ENCODE results near the gene KIF21A.
A peak's percentile ranks its signal among the peaks of the same experiment; 100 is the strongest.
"Not testable (repeated sequence)": the region's sequence is repeated elsewhere in the genome, so short reads cannot be mapped to it uniquely, and the experiment has no call there.

KIF21A gene

GRCh38 chr12:39476894-39477293, 34.0 kb upstream of the KIF21A start:
- H3K4me2 ChIP-seq (ENCODE audit: low read length): no peak overlapping the region
- no peaks in the 10 kb centered on the region for H3K9me3 ChIP-seq (ENCODE audit: insufficient read depth, low read length)
- H2AFZ ChIP-seq (ENCODE audit: low read depth, low read length): no peak overlapping the region
- no peaks in the 10 kb centered on the region for H3K27me3 ChIP-seq (ENCODE audit: low read depth, low read length)
- TF ChIP-seq EZH2phosphoT487 (IDR thresholded peaks at IDR 0.05; ENCODE audit: low read depth) (no peak), CTCF (IDR thresholded peaks at IDR 0.05; ENCODE audit: low read depth, low read length) (no peak)
- no peak overlapping the region for H3K27ac ChIP-seq (ENCODE audit: low read length)
- H3K36me3 ChIP-seq (replicated peaks; ENCODE audit: low read depth, low read length): no peaks in the 10 kb centered on the region
- no peaks in the 10 kb centered on the region for H3K79me2 ChIP-seq (ENCODE audit: low read length)
- H3K9ac ChIP-seq (ENCODE audit: low read length): no peak overlapping the region
- no peak overlapping the region for H3K4me3 ChIP-seq (ENCODE audit: low read length)
- no peaks in the 10 kb centered on the region for H3K4me1 ChIP-seq (ENCODE audit: low read length)
- H4K20me1 ChIP-seq (ENCODE audit: insufficient read depth, low read length): no peaks in the 10 kb centered on the region

DNA sequence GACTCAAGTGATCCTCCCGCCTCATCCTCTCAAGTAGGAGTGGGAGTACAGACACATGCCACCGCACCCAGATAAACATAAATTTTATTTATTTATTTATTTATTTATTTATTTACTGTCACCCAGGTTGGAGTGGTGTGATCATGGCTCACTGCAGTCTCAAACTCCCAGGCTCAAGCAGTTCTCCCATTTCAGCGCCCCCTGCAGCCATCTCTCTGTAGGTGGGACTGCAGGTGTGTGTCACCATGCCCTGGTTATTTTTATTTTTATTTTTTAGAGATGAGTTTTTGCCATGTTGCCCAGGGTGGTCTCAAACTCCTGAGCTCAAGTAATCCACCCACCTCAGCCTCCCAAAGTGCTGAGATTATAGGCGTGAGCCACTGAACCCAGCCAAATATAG, 33.2 kb upstream of the KIF21A start:
- TF ChIP-seq EZH2phosphoT487 (IDR thresholded peaks at IDR 0.05; ENCODE audit: low read depth) (no peak), CTCF (IDR thresholded peaks at IDR 0.05; ENCODE audit: low read depth, low read length) (no peak)
- Histone ChIP-seq H3K4me2 (ENCODE audit: low read length) (no peak overlapping the region), H4K20me1 (ENCODE audit: insufficient read depth, low read length) (no peaks in the 10 kb centered on the region), H2AFZ (ENCODE audit: low read depth, low read length) (no peak overlapping the region), H3K79me2 (ENCODE audit: low read length) (no peaks in the 10 kb centered on the region), H3K27ac (ENCODE audit: low read length) (no peak overlapping the region), H3K4me3 (ENCODE audit: low read length) (no peak overlapping the region), H3K9ac (ENCODE audit: low read length) (no peak overlapping the region), H3K27me3 (ENCODE audit: low read depth, low read length) (no peaks in the 10 kb centered on the region), H3K4me1 (ENCODE audit: low read length) (no peaks in the 10 kb centered on the region), H3K9me3 (ENCODE audit: insufficient read depth, low read length) (no peaks in the 10 kb centered on the region), H3K36me3 (replicated peaks; ENCODE audit: low read depth, low read length) (no peaks in the 10 kb centered on the region)

- not testable (repeated sequence) for H3K27ac ChIP-seq (ENCODE audit: low read length); H4K20me1 ChIP-seq (ENCODE audit: insufficient read depth, low read length); H3K4me3 ChIP-seq (ENCODE audit: low read length); H3K4me1 ChIP-seq (ENCODE audit: low read length); H3K79me2 ChIP-seq (ENCODE audit: low read length); H3K9ac ChIP-seq (ENCODE audit: low read length); H3K4me2 ChIP-seq (ENCODE audit: low read length); H3K9me3 ChIP-seq (ENCODE audit: insufficient read depth, low read length); H3K27me3 ChIP-seq (ENCODE audit: low read depth, low read length); H2AFZ ChIP-seq (ENCODE audit: low read depth, low read length); H3K36me3 ChIP-seq (replicated peaks; ENCODE audit: low read depth, low read length)
Measured at GRCh38 chr12:39475136-39475535, 32.2 kb upstream of the KIF21A start.

GRCh38 chr12:39467432-39467870, 24.5 kb upstream of the KIF21A start:
- Histone ChIP-seq H3K9me3 (ENCODE audit: insufficient read depth, low read length) (no peaks in the 10 kb centered on the region), H3K36me3 (replicated peaks; ENCODE audit: low read depth, low read length) (no peaks in the 10 kb centered on the region), H3K4me3 (ENCODE audit: low read length) (0 out of 2 replicates have a peak overlapping the region, but pooled peaks have one; percentile 10), H3K27ac (ENCODE audit: low read length) (no peak overlapping the region), H3K27me3 (ENCODE audit: low read depth, low read length) (no peaks in the 10 kb centered on the region), H3K4me2 (ENCODE audit: low read length) (peak overlapping the region; percentile 26), H4K20me1 (ENCODE audit: insufficient read depth, low read length) (no peaks in the 10 kb centered on the region), H2AFZ (ENCODE audit: low read depth, low read length) (peak overlapping the region; percentile 56), H3K4me1 (ENCODE audit: low read length) (peaks cover 9% of the 10 kb centered on the region), H3K79me2 (ENCODE audit: low read length) (no peaks in the 10 kb centered on the region), H3K9ac (ENCODE audit: low read length) (no peak overlapping the region)
- TF ChIP-seq CTCF (IDR thresholded peaks at IDR 0.05; ENCODE audit: low read depth, low read length): no peak
- no peak for TF ChIP-seq EZH2phosphoT487 (IDR thresholded peaks at IDR 0.05; ENCODE audit: low read depth)
